GM19351 (cell line): ENCODE results near the gene SMC3.
"Not testable (repeated sequence)": the region's sequence is repeated elsewhere in the genome, so short reads cannot be mapped to it uniquely, and the experiment has no call there.

Source experiments
- ATAC-seq: cut with Tn5 transposase; IDR thresholded peaks from one replicate; pipeline ENCODE4 v1.9.1; 2021; ENCODE audit warnings: mild to moderate bottlenecking, moderate library complexity; ENCODE audit not compliant: unreplicated experiment

SMC3 gene

GRCh38 chr10:110567201-110568054, at the start of gene SMC3:
SMC3 (plus strand) TSS chr10:110567695; CDS start chr10:110567817, 122 bp downstream.
- peak; percentile 80 for ATAC-seq

GRCh38 chr10:110522365-110522988, 45.0 kb upstream of the SMC3 start:
- no peak for ATAC-seq

GRCh38 chr10:110523736-110524135, 43.8 kb upstream of the SMC3 start:
- no peak for ATAC-seq

GRCh38 chr10:110524179-110524858, 43.2 kb upstream of the SMC3 start:
- ATAC-seq, result no peak

- no peak for ATAC-seq
Observed at GRCh38 chr10:110524859-110525232, 42.6 kb upstream of the SMC3 start.

- ATAC-seq, result no peak
Observed at GRCh38 chr10:110525349-110526260, 41.9 kb upstream of the SMC3 start.

- ATAC-seq, result no peak
Observed at GRCh38 chr10:110527731-110528171, 39.7 kb upstream of the SMC3 start.

- ATAC-seq, result peak; percentile 19
Observed at GRCh38 chr10:110528224-110528996, 39.1 kb upstream of the SMC3 start.

GRCh38 chr10:110528997-110529524, 38.4 kb upstream of the SMC3 start:
- peak; percentile 83 for ATAC-seq

- no peak for ATAC-seq
Observed at GRCh38 chr10:110529596-110530011, 37.9 kb upstream of the SMC3 start.

- no peak for ATAC-seq
Observed at GRCh38 chr10:110530131-110530831, 37.2 kb upstream of the SMC3 start.

GRCh38 chr10:110531687-110532086, 35.8 kb upstream of the SMC3 start:
- ATAC-seq, result no peak

- not testable (repeated sequence) for ATAC-seq
Observed at GRCh38 chr10:110532628-110533027, 34.9 kb upstream of the SMC3 start.

GRCh38 chr10:110533149-110533548, 34.3 kb upstream of the SMC3 start:
- no peak for ATAC-seq

- ATAC-seq, result no peak
Observed at GRCh38 chr10:110534571-110534970, 32.9 kb upstream of the SMC3 start.

- peak; percentile 83 for ATAC-seq
Observed at GRCh38 chr10:110535958-110536891, 31.3 kb upstream of the SMC3 start.

- ATAC-seq, result no peak
Observed at GRCh38 chr10:110539091-110539490, 28.4 kb upstream of the SMC3 start.

- no peak for ATAC-seq
Observed at GRCh38 chr10:110540031-110540430, 27.5 kb upstream of the SMC3 start.
